Stimulated activated CD8-positive, alpha-beta memory T cell treated with anti-CD3 and anti-CD28 coated beads, Interleukin-4, amount 100 ng/mL, for 48 hours (primary cell): ENCODE measurements around the gene KLK4.

Experiments used
- DNase-seq: peaks from one replicate; pipeline ENCODE4 v3.0.0-alpha.2; 2020

KLK4 gene, protein sequence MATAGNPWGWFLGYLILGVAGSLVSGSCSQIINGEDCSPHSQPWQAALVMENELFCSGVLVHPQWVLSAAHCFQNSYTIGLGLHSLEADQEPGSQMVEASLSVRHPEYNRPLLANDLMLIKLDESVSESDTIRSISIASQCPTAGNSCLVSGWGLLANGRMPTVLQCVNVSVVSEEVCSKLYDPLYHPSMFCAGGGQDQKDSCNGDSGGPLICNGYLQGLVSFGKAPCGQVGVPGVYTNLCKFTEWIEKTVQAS

GRCh38 chr19:50911206-50912101 lies at the start of gene KLK4:
KLK4 (minus strand) TSS chr19:50911395; CDS start chr19:50910738, 657 bp downstream.
- DNase-seq: no peak

DNA sequence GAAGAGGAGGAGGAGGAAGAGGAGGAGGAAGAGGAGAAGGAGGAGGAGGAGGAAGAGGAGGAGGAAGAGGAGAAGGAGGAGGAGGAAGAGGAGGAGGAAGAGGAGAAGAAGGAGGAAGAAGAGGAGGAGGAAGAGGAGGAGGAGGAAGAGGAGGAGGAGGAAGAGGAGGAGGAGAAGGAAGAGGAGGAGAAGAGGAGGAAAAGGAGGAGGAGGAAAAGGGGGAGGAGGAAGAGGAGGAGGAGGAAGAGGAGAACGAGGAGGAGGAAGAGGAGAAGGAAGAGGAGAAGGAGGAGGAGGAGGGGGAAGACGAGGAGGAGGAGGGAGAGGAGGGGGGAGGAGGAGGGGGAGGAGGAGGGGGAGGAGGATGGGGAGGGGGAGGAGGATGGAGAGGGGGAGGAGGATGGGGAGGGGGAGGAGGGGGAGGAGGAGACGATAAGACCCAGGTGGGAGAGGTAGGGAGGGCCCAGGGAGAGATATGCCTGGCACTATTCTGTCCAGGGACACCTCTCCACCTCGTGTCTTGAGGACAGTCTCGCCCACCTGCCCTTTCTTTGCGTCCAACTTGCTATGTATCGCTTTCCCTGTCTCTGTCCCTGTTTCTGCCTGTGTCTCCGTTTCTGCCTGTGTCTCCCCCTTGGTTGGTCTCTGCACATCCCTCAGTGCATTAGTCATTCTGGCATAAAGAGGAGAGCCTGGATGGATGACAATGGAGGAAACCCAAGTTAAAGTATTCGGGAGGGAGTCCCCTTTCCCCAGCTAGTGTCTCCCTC lies 48.7 kb upstream of the KLK4 start:
- DNase-seq: no peak

- no peak for DNase-seq
Observed at GRCh38 chr19:50957587-50957986, 46.4 kb upstream of the KLK4 start.

- no peak for DNase-seq
Observed at GRCh38 chr19:50952910-50953309, 41.7 kb upstream of the KLK4 start, which contains the start of gene KLK5. KLK5 (minus strand) TSS chr19:50953038; CDS start chr19:50952657, 381 bp downstream.

DNA sequence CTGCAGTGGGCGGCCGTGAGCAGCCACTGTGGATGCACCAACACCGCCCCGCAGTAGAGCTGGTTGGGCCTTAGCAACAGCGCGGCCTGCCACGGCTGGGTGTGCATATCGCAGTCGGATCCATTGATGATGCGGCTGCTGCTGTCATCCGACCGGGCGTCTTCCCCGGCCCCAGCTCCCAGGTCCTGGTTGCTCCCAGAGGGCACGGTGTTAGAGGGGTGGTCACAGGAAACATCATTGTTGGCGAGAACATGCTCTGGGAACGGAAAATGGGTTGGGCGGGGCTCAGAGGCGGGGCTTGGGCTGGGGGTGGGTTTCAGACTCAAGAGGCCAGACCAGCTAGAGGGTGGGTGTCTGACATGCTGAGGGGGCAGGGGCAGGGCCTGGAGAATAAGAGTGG lies 38.7 kb upstream of the KLK4 start:
- no peak for DNase-seq

- DNase-seq: no peak
Observed at GRCh38 chr19:50947123-50947522, 35.9 kb upstream of the KLK4 start.

- no peak for DNase-seq
Observed at GRCh38 chr19:50944795-50945194, 33.6 kb upstream of the KLK4 start.

GRCh38 chr19:50943074-50943828 lies 32.1 kb upstream of the KLK4 start:
- DNase-seq: no peak

DNA sequence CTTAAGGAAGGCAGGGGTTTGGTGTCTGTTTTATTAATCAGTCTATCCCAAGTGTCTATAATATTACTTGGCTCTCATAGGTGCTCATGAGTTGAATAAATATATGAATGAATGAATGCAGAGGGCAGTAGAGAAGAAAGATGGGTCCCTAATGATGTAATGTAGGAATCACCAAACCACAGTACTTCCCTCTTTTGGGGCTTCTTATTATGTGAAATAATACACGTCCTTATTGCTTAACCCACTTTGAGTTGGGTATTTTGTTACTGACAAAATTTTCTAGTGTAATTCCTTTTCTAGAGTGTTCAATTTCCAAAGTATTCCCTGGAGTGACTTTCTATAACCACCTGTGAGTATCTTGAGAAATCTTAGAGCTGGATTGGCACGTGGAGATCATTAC lies 28.4 kb upstream of the KLK4 start:
- no peak for DNase-seq

- no peak for DNase-seq
Observed at GRCh38 chr19:50933640-50934039, 22.4 kb upstream of the KLK4 start.

DNA sequence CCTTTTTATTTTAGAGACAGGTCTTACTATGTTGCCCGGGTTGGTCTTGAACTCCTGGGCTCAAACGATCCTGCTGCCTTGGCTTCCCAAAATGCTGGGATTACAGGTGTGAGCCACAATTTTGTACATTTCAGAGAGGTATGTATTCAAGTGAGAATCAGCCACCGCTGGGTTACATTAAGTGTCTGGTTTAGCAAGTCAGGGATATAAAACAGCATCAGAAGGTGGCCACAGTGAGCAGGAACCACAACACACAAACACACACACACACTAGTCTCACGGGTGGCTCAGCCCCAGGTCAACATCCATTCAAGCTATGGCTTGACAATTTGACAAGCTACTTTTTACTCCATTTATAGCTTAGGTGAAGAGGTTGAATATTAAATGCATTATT lies 21.5 kb upstream of the KLK4 start:
- no peak for DNase-seq

DNA sequence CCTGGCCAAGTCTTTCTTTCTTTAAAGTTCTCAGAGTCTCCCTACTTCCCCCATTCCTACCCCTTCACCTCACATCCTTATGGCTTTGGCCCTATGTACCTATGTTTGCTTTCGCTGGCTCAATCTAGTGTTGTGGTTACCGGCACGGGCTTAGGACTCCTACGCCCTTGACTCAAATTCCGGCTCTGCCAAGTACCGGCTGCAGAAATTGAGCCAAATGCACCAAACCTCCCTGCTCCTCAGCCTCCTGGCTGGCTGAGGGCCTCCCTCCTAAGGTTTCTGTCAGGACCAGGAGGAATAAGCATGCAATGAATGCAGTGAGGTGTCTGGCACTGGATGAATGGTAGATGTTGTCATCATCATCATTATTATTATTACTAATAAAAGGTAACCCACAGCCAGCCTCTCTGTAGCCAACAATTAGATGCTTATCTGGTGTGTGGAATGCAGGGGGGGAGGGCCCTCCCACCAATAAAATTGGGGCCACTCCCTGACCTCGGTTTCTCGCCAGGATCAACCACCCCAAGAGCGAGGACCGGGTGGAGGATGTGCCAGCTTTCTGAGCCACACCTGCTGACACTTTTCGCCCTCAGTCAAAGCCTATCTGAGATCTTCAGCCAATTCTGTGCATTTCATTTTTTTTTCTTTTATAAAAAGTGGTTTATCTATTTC lies 21.0 kb upstream of the KLK4 start:
- DNase-seq: no peak

GRCh38 chr19:50931023-50931422 lies 19.8 kb upstream of the KLK4 start:
- no peak for DNase-seq

GRCh38 chr19:50928831-50929230 lies 17.6 kb upstream of the KLK4 start:
- DNase-seq: no peak

- no peak for DNase-seq
Observed at GRCh38 chr19:50926144-50926543, 14.9 kb upstream of the KLK4 start.

GRCh38 chr19:50925734-50926133 lies 14.5 kb upstream of the KLK4 start:
- no peak for DNase-seq

- no peak for DNase-seq
Observed at GRCh38 chr19:50924586-50924985, 13.4 kb upstream of the KLK4 start.

DNA sequence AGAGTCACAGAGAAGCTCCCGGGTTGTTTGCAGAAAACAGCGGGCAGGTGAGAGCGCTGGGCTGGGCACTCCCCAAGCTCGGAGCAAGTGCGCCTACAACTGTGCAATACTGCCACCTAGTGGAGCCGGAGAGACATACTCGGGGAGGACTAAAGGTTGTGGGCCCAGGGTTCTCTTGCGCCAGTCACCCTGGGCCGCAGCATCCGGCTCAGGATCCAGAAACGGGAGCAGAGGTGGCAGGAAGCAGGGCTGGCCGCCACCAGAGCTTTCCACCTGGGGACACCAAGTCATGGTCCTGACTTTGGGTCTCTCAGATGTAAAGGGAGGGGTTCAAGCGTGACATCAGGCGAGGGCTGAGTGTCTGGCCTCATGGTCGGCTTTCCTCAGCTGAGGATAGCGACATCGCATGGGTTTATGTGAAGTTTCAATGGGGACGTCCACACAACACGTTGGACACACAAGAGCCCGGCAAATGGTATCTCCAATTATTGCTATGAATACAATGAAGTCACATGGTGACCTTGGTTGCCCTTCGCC lies 11.2 kb upstream of the KLK4 start:
- peak; percentile 84 for DNase-seq

DNA sequence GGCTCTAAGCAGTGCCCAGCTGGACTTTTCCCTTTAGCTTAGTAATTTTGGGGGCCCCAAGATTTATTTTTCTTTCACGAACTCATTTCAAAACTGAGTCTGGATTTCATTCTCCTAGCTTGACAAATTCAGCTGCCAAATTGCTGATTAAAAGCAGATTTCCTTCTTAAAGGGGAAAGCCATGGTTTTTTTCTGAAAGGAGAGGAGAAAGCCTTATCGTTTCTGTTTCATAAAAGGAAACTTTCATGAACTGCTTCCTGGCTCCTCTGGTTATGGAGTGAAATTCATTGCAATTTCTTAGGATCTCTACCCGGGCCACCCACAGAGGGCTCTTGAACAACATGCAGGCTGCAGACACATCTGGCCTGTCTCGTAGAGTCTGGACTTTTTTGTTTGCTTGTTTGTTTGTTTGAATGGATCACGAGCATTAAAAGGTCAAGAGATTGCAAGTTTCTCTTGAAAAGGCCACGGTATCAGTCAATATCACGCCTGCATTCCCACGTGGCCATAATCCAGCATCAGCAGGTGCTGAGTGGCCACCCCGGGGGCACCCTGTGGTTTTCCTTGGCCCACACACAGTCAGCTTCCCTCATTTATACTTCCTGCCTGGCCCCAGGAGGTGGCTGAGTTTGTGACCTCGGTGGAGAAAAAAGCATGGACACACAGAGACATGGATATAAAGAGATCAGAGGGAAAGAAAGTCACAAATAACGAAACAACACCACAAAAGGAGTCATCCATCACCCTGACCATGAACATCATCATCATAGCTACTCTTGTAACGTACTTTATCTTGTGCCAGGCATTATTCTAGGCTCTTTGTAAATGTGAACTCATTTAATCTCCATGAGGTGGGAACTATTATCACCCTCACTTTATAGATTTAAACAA lies 10.5 kb upstream of the KLK4 start:
- DNase-seq: no peak

DNA sequence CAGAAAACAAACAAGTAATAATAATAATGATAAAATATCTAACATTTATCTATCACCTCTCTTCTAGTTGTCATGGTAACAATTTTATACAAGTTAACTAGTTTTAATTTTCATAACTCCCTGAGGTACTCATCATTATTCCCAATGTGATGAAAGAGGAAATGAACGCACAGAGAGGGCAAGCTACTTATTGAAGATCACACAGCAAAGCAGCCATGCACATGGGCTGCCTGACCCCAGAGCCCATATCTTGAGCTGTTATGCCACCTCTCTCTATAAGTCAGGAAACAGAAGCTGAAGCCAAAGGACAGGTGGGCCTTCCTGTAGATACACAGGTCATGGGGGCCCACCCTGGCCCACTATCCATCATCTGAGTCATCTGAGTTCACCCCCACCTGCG lies 4.9 kb upstream of the KLK4 start:
- DNase-seq: no peak
